ENCODE data around the gene PPP4R4.
"Not testable (repeated sequence)": the region's sequence is repeated elsewhere in the genome, so short reads cannot be mapped to it uniquely, and the experiment has no call there.

Gene PPP4R4

DNA sequence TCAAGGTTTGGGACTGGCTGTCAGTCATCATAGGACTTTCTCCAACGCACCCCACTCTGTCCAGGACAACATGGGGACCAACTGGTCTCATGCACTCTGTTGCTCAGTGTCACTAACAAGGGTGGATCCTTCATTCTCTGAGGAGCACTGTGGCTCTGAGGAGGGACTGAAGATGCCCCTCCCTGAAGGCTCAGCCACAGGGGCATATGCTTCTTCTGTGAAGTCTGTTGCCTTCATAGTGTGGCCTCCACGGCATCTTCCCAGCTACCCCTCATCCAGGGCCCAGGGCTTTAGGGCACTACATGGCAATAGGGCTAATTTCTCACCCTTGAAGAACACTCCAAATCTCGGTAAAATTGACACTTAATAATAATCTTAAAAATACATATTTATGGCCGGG, 30.4 kb upstream of the PPP4R4 start:
- DNase-seq (ENCODE audit: low read depth) = no peak

DNA sequence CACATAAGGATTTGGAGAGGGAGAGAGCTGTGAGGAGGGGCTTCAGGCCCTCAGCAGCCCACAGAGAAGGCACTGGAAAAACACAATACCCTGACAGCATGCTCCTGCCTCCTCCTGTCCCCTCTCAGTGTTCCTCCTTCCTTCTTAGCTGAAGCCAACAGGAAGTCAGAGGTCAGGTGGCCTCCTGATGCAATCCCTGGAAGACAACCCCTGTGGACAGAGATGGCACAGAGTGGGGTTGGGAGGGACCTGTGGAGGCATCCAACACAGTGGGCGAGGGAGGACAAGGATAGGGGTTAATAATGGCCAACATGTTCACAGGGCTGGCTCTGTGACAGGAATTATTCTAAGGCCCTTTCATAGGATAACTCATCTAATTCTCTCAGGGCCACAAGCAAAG, 29.4 kb upstream of the PPP4R4 start:
- DNase-seq (ENCODE audit: low read depth) = no peak

GRCh38 chr14:94145902-94146527, 28.1 kb upstream of the PPP4R4 start:
- no peak for DNase-seq (ENCODE audit: low read depth)

- DNase-seq (ENCODE audit: low read depth) = no peak
These were observed 21.4 kb upstream of the PPP4R4 start for GRCh38 chr14:94152676-94153075.

- no peak for DNase-seq (ENCODE audit: low read depth)
These were observed 20.3 kb upstream of the PPP4R4 start for GRCh38 chr14:94153750-94154342.

GRCh38 chr14:94156143-94156542, 18.0 kb upstream of the PPP4R4 start:
- DNase-seq (ENCODE audit: low read depth) = not testable (repeated sequence)

DNA sequence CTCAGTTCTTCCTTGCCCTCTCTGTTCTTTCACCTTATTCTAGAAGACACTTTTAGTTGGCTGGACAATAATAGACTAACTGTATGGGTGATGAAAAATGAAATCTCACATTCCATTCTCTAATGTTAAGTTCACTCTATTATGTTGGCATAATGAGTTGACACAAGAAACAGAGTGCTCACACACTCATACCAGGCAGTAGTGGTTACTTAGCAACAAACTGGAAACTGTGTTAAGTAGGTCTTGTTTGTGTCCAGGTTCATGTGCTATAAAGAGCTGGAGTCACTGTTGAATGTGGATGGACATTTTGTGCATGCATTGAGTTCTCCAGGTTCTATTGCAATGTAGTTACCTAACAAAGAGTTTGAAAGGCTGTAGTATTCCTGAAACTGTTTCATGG, 16.9 kb upstream of the PPP4R4 start:
- DNase-seq (ENCODE audit: low read depth) = no peak

DNA sequence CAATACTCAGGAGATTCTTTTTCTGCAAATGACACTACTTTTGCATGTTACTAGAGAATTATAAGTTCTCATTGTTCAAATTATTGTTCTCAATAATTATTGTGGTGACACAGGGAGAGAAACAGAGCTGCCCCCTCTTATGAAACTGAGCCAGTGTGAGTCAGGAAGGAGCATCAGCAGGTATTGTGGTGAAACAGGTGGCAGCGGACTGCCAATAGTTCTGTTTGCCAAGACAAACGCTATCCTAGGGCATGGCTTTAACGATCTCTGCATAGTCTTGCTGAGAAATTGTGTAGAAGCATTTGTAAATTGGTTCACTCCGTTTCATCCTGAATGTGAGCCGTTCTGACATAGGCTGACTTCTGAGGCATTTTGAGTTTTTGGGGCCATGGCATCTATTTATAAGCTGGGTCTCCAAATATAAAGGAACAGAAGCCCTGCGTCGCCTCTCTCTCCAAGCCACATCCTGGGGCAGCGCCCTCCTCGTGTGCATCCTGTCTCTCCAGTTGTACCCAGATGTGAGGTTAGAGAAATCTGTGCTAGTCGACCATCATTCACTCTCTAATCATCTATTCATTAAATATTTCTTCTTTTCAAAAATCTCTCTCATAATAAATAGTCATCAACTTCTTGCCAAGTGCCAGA, 15.8 kb upstream of the PPP4R4 start:
- no peak for DNase-seq (ENCODE audit: low read depth)

DNA sequence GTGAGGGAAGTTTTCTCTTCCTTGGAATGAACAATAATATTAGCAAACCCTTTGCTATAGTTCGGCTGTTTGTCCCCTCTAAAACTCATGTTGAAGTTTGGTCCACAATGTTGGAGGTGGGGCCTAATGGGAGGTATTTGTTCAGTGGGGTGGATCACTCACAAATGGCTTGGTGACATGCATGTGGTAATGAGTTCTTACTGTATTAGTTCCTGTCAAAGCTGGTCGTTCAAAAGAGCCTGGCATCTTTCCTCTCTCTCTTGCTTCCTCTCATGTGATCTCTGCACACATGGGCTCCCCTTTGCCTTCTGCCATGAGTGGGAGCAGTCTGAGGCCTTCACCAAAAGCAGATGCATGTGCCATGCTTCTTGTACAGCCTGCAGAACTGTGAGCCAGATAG, 13.1 kb upstream of the PPP4R4 start:
- DNase-seq (ENCODE audit: low read depth) = no peak

GRCh38 chr14:94161981-94162380, 12.1 kb upstream of the PPP4R4 start:
- DNase-seq (ENCODE audit: low read depth) = no peak

- no peak for DNase-seq (ENCODE audit: low read depth)
These were observed 11.7 kb upstream of the PPP4R4 start for GRCh38 chr14:94162466-94162865.

DNA sequence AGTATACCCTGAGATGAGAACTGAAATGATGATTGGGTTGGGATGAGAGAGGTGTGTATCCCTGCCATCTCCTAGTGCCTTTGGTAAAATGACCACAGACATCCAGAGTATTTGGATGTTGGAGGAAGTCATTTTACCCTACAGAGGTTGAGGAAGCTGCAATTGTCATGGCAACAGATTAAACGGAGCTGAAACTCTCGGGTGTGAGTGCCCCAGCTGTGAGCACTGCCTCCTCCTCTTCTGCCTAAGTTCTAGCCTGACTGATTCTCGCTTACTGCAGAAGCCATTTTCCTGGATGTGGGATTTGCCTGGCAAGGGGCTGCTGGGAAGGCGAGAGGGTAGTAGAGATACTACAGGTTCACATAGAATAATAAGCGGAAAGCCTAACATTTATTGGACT, 10.3 kb upstream of the PPP4R4 start:
- DNase-seq (ENCODE audit: low read depth) = no peak

- DNase-seq (ENCODE audit: low read depth) = no peak
These were observed 9.3 kb upstream of the PPP4R4 start for GRCh38 chr14:94164685-94165431.

DNA sequence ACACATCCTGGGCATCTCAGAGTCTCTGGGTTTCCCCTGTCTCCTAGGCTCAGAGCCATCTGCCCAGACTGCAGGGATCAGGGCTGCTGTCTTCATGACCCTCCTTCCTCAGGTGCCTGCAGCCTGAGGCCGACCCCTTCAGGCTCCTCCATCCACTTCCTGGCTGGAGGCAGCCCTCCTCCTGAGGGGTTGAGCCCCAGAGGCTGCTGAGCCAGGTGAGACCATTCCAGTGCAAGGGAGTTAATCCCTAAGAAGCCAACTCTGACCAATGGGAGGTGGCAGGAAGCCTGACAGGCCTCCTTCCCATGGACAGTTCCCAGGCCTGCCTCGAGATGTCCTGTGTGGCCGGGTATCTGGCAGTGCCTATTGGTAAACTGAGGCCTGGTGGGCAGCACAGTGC, 8.4 kb upstream of the PPP4R4 start:
- DNase-seq (ENCODE audit: low read depth) = no peak

DNA sequence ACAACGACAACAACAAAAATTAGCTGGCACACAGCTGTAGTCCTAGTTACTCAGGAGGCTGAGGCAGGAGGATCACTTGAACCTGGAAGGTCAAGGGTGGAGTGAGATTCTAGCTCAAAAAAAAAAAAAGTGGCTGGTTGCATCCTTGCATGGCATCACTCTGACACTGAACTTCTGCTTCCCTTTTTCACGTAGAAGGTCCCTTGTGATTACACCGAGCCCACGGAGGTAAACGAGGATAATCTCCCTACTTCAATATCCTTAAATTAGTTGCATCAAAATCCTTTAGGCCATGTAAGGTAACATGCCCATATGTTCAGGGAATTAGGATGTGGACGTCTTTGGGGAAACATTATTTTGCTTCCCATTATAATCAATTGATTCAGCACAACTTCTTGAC, 4.0 kb upstream of the PPP4R4 start:
- DNase-seq (ENCODE audit: low read depth) = no peak

GRCh38 chr14:94171208-94171607, 2.9 kb upstream of the PPP4R4 start:
- no peak for DNase-seq (ENCODE audit: low read depth)

DNA sequence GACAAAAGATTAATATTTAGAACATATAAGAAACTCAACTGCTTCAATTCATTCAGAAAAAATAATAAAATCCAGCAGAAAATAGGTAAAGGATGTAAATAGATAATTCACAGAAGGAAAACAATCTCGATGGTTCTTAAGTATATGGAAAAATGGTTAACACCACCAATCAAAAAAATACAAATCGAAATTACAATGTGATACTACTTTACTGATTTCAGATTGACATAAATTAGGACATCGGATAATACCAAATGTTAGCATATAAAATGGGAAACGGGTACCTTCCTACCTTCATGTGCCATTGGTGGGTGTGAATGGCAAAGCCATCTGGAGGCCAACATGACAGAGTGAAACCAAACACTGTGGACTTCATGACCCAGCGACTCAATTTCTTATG, 1.6 kb upstream of the PPP4R4 start:
- no peak for DNase-seq (ENCODE audit: low read depth)

DNA sequence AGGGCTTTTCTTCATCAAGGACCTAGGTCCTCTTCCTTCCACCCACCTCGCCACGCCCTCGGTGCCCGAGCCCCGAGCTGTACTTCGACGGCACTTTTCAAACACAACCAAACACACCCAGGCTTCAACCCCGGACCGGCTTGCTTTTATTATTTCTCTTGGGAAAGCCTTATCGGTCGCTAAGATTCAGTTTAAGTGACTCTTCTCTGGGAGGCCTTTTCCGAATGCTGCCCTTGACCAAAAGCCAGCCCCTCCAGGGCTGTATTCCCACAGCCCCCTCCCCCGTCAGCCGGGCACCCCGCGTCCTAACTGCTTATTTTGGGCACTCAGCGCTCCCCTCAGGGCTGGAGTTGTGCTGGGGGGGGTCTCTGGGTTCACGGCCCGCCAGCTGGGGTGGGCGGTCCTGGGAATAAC, 644 bp upstream of the PPP4R4 start:
- DNase-seq (ENCODE audit: low read depth) = no peak

GRCh38 chr14:94174604-94175010, 485 bp downstream of the PPP4R4 start:
- DNase-seq (ENCODE audit: low read depth) = no peak

DNA sequence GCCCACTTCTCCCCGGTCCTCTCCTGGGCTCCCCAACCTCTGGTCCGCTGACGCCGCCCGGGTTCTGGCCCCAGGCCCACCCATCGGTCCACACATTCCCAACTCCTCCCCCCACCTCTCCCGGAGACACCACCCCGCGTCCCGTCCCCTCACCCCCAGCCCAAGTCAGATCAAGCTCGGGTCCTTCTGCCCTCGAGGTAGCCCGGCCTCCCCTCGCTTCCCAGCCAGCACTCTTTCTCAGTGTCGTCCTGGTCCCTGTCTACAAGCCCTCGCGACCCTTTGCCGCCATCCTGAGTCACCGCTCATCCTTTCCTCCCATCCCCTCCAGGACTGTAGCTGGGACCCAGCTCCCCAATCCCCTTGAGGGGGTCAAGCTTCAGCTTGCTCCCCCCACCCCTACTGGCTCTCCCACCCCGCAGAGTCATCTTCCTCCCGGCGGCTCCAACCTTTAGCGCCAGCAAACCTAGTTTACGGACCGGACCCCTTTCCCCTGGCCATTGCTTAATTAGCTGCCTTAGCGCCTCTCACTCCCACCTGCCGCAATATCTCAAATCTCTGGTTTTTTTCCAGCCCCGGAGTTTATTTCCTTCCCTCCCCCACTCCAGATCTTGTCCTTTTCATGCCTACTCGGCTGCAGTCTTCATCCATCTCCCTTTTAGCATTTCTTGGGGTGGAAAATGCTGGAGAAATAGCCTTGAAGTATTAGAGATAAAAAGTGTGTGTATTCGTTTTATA, 1.1 kb downstream of the PPP4R4 start:
- DNase-seq (ENCODE audit: low read depth) = no peak

- DNase-seq (ENCODE audit: low read depth) = no peak
These were observed 1.6 kb downstream of the PPP4R4 start for GRCh38 chr14:94175747-94176146.

- DNase-seq (ENCODE audit: low read depth) = no peak
These were observed 2.7 kb downstream of the PPP4R4 start for GRCh38 chr14:94176808-94177207.

Measured in stimulated activated CD8-positive, alpha-beta memory T cell treated with anti-CD3 and anti-CD28 coated beads, Interleukin-4, amount 100 ng/mL, for 24 hours (primary cell).